HEK293 (cell line): Measurements from ENCODE around the gene PTPRN2.

ENCODE experiments used
- CTCF ChIA-PET: fragments of 350-600 bp; formaldehyde crosslinking; extraction: SDS; loops from one replicate; lab custom pipeline; 2021; ENCODE audit warnings: antibody characterized with exemption; lab: Yijun Ruan, JAX
- POLR2A ChIA-PET: fragments of 300-600 bp; formaldehyde crosslinking; extraction: SDS; loops from one replicate; lab custom pipeline; 2020; ENCODE audit warnings: antibody characterized with exemption, inconsistent platforms; lab: Yijun Ruan, JAX
- H3K27ac ChIP-seq: fragments of 200-500 bp; sonication (Bioruptor generic); 2 replicates; pipeline ENCODE4 v1.5.1; 2014; ENCODE audit warnings: low read depth, low read length, control low read depth, inconsistent platforms; ENCODE audit errors: extremely low read depth
- H3K36me3 ChIP-seq, 2 experiments: fragments of 200-500 bp in 1 of 2; sonication (Bioruptor generic) in 1 of 2; 1 replicate in 1 of 2; 2 replicates in 1 of 2; pipeline ENCODE4 v1.5.1; 2014 to 2017; ENCODE audit warnings: inconsistent platforms in 2 of 2, low read length in 2 of 2; ENCODE audit not compliant: control insufficient read depth in 2 of 2, insufficient read depth in 1 of 2
- H3K4me1 ChIP-seq: fragments of 200-500 bp; sonication (Bioruptor generic); 2 replicates; pipeline ENCODE4 v1.5.1; 2014; ENCODE audit warnings: mild to moderate bottlenecking, low read length, inconsistent platforms; ENCODE audit not compliant: control insufficient read depth, insufficient read depth
- H3K4me3 ChIP-seq: 2 replicates; pipeline ENCODE4 v1.5.1; 2011; ENCODE audit warnings: low read depth, mild to moderate bottlenecking, control low read depth, low read length, moderate library complexity
- H3K9me3 ChIP-seq: fragments of 200-500 bp; sonication (Bioruptor generic); 2 replicates; pipeline ENCODE4 v1.5.1; 2014; ENCODE audit warnings: low read depth, low read length, inconsistent platforms; ENCODE audit not compliant: control insufficient read depth, insufficient read depth
- GLI4 ChIP-seq: fragments of 450-650 bp; formaldehyde crosslinking; IDR thresholded peaks from 2 replicates; pipeline ENCODE4 v1.5.1; 2016; ENCODE audit warnings: missing biosample characterization, missing genetic modification characterization
- HOXC10 ChIP-seq: sonication (generic); formaldehyde crosslinking; IDR thresholded peaks from 2 replicates; pipeline ENCODE4 v1.8.1; 2023; ENCODE audit warnings: mild to moderate bottlenecking, missing genetic modification reagents
- MYNN ChIP-seq: fragments of 450-650 bp; formaldehyde crosslinking; IDR thresholded peaks from 2 replicates; pipeline ENCODE4 v1.5.1; 2016; ENCODE audit warnings: missing biosample characterization, missing genetic modification characterization, borderline replicate concordance
- ZFP37 ChIP-seq: fragments of 450-650 bp; formaldehyde crosslinking; IDR thresholded peaks from 2 replicates; pipeline ENCODE4 v1.5.1; 2016; ENCODE audit warnings: missing biosample characterization, missing genetic modification characterization
- ZNF146 ChIP-seq: fragments of 450-650 bp; formaldehyde crosslinking; IDR thresholded peaks from 2 replicates; pipeline ENCODE4 v1.5.1; 2016; ENCODE audit warnings: missing biosample characterization, missing genetic modification characterization
- ZNF19 ChIP-seq: fragments of 450-650 bp; formaldehyde crosslinking; IDR thresholded peaks from 2 replicates; pipeline ENCODE4; 2016; ENCODE audit warnings: missing biosample characterization, missing genetic modification characterization, low read depth
- ZNF214 ChIP-seq: fragments of 450-650 bp; formaldehyde crosslinking; IDR thresholded peaks from 2 replicates; pipeline ENCODE4 v1.5.1; 2017; ENCODE audit warnings: missing biosample characterization, mild to moderate bottlenecking, missing genetic modification characterization, borderline replicate concordance
- ZNF221 ChIP-seq: fragments of 450-650 bp; formaldehyde crosslinking; IDR thresholded peaks from 2 replicates; pipeline ENCODE4 v1.5.1; 2017; ENCODE audit warnings: missing biosample characterization, missing genetic modification characterization, borderline replicate concordance
- ZNF223 ChIP-seq: fragments of 450-650 bp; formaldehyde crosslinking; IDR thresholded peaks from 2 replicates; pipeline ENCODE4 v1.5.1; 2016; ENCODE audit warnings: missing biosample characterization, missing genetic modification characterization
- ZNF341 ChIP-seq: fragments of 450-650 bp; formaldehyde crosslinking; IDR thresholded peaks from 2 replicates; pipeline ENCODE4; 2016; ENCODE audit warnings: low read depth, missing biosample characterization, missing genetic modification characterization
- ZNF394 ChIP-seq: fragments of 450-650 bp; formaldehyde crosslinking; IDR thresholded peaks from 2 replicates; pipeline ENCODE4 v1.5.1; 2016; ENCODE audit warnings: missing biosample characterization, missing genetic modification characterization, mild to moderate bottlenecking, moderate library complexity, borderline replicate concordance
- ZNF501 ChIP-seq: fragments of 450-650 bp; formaldehyde crosslinking; IDR thresholded peaks from 2 replicates; pipeline ENCODE4 v1.5.1; 2016; ENCODE audit warnings: missing biosample characterization, missing genetic modification characterization
- ZNF529 ChIP-seq: fragments of 450-650 bp; formaldehyde crosslinking; IDR thresholded peaks from 2 replicates; pipeline ENCODE4 v1.5.1; 2017; ENCODE audit warnings: missing genetic modification characterization, missing biosample characterization; ENCODE audit not compliant: insufficient replicate concordance
- ZNF555 ChIP-seq: fragments of 450-650 bp; formaldehyde crosslinking; conservative IDR thresholded peaks from 2 replicates; pipeline ENCODE4 v1.5.1; 2017; ENCODE audit warnings: missing biosample characterization, mild to moderate bottlenecking, missing genetic modification characterization, inconsistent platforms
- ZNF600 ChIP-seq: fragments of 450-650 bp; formaldehyde crosslinking; IDR thresholded peaks from 2 replicates; pipeline ENCODE4 v1.5.1; 2016; ENCODE audit warnings: missing biosample characterization, missing genetic modification characterization
- ZNF621 ChIP-seq: fragments of 450-650 bp; formaldehyde crosslinking; IDR thresholded peaks from 2 replicates; pipeline ENCODE4 v1.5.1; 2017; ENCODE audit warnings: missing biosample characterization, missing genetic modification characterization
- ZNF701 ChIP-seq: fragments of 450-650 bp; formaldehyde crosslinking; IDR thresholded peaks from 2 replicates; pipeline ENCODE4 v1.5.1; 2016; ENCODE audit warnings: missing biosample characterization, missing genetic modification characterization
- ZNF747 ChIP-seq: fragments of 450-650 bp; formaldehyde crosslinking; IDR thresholded peaks from 2 replicates; pipeline ENCODE4 v1.5.1; 2016; ENCODE audit warnings: missing biosample characterization, missing genetic modification characterization
- TF ChIP-seq, protein P1 (sequence below): fragments of 450-650 bp; formaldehyde crosslinking; IDR thresholded peaks from 2 replicates; pipeline ENCODE4 v1.5.1; 2016; ENCODE audit warnings: missing biosample characterization, missing genetic modification characterization
- TF ChIP-seq, protein P2 (sequence below): fragments of 450-650 bp; formaldehyde crosslinking; IDR thresholded peaks from 2 replicates; pipeline ENCODE4 v1.5.1; 2016; ENCODE audit warnings: missing biosample characterization, missing genetic modification characterization
- TF ChIP-seq, protein P3 (sequence below): fragments of 450-650 bp; formaldehyde crosslinking; IDR thresholded peaks from 2 replicates; pipeline ENCODE4 v1.5.1; 2016; ENCODE audit warnings: missing biosample characterization, missing genetic modification characterization
- TF ChIP-seq, protein P4 (sequence below): fragments of 450-650 bp; IDR thresholded peaks from 2 replicates; pipeline ENCODE4 v1.5.1; 2018; ENCODE audit warnings: missing biosample characterization, missing genetic modification characterization

PTPRN2 gene

DNA sequence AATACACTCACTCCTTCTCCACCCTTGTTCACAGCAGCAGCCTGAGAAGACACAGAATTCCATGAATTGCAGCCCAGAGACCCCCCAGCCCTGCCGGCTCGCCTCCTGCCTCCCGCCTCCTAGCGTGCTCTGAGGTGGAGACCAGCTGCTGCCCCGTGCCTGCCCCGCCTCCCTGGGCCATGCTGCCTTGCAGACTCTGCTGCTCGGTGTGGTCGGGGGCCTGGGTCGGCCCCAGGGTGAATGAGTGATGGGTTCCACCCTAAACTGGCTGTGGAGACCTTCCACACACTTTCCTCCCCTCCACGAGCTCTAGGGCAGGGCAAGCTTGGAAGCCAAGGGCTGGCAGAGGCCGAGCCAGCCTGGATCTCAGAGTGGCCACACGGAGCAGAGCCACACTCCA lies 771.5 kb downstream of the PTPRN2 start:
- Histone ChIP-seq H3K9me3 (no peaks in the 10 kb centered on the region), H3K4me1 (no peaks in the 10 kb centered on the region), H3K27ac (no peak overlapping the region), H3K36me3 (no peaks in the 10 kb centered on the region), H3K4me3 (no peak overlapping the region)
- ChIA-PET CTCF (no interaction called here), POLR2A (no interaction called here)
- TF ChIP-seq HOXC10 (CRISPR knock-in tag) (no peak), GLI4 (no peak), ZNF19 (tag by site-specific recombination) (no peak), ZNF341 (no peak), ZNF529 (tag by site-specific recombination) (no peak), ZNF214 (tag by site-specific recombination) (no peak), ZNF221 (no peak), MYNN (tag by site-specific recombination) (no peak), ZNF747 (tag by site-specific recombination) (no peak)
- TF ChIP-seq, protein P1, sequence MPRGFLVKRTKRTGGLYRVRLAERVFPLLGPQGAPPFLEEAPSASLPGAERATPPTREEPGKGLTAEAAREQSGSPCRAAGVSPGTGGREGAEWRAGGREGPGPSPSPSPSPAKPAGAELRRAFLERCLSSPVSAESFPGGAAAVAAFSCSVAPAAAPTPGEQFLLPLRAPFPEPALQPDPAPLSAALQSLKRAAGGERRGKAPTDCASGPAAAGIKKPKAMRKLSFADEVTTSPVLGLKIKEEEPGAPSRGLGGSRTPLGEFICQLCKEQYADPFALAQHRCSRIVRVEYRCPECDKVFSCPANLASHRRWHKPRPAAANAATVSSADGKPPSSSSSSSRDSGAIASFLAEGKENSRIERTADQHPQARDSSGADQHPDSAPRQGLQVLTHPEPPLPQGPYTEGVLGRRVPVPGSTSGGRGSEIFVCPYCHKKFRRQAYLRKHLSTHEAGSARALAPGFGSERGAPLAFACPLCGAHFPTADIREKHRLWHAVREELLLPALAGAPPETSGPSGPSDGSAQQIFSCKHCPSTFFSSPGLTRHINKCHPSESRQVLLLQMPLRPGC, result no peak
- TF ChIP-seq, protein P2, sequence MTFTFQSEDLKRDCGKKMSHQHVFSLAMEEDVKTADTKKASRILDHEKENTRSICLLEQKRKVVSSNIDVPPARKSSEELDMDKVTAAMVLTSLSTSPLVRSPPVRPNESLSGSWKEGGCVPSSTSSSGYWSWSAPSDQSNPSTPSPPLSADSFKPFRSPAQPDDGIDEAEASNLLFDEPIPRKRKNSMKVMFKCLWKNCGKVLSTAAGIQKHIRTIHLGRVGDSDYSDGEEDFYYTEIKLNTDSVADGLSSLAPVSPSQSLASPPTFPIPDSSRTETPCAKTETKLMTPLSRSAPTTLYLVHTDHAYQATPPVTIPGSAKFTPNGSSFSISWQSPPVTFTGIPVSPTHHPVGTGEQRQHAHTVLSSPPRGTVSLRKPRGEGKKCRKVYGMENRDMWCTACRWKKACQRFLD (tag by site-specific recombination), result no peak

DNA sequence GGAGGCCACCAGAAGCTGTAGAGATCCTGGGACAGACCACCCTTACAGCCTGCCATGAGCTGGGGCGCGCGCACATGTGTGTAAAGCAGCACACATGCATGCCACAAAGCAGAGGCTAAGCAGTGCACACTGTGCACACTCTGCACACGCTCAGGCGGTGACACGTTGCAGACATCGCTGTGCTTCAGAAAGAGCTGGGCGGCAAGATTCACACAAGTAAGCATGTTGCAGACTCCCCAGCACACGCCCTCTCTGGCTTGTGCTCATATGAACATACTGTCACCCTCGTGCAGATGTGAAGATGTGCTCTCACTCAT lies 772.0 kb downstream of the PTPRN2 start:
- H3K27ac ChIP-seq, result no peak overlapping the region
- CTCF ChIA-PET, result no interaction called here
- POLR2A ChIA-PET, result no interaction called here
- H3K4me1 ChIP-seq, result no peaks in the 10 kb centered on the region
- TF ChIP-seq, protein P3, sequence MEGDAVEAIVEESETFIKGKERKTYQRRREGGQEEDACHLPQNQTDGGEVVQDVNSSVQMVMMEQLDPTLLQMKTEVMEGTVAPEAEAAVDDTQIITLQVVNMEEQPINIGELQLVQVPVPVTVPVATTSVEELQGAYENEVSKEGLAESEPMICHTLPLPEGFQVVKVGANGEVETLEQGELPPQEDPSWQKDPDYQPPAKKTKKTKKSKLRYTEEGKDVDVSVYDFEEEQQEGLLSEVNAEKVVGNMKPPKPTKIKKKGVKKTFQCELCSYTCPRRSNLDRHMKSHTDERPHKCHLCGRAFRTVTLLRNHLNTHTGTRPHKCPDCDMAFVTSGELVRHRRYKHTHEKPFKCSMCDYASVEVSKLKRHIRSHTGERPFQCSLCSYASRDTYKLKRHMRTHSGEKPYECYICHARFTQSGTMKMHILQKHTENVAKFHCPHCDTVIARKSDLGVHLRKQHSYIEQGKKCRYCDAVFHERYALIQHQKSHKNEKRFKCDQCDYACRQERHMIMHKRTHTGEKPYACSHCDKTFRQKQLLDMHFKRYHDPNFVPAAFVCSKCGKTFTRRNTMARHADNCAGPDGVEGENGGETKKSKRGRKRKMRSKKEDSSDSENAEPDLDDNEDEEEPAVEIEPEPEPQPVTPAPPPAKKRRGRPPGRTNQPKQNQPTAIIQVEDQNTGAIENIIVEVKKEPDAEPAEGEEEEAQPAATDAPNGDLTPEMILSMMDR (tag by site-specific recombination), result no peak
- TF ChIP-seq ZFP37 (tag by site-specific recombination) (no peak), ZNF701 (tag by site-specific recombination) (no peak), ZNF501 (no peak), GLI4 (no peak), ZNF621 (tag by site-specific recombination) (no peak), ZNF600 (tag by site-specific recombination) (no peak), ZNF146 (tag by site-specific recombination) (no peak), ZNF223 (tag by site-specific recombination) (no peak), ZNF555 (tag by site-specific recombination) (no peak), ZNF394 (tag by site-specific recombination) (no peak)
- TF ChIP-seq, protein P4, sequence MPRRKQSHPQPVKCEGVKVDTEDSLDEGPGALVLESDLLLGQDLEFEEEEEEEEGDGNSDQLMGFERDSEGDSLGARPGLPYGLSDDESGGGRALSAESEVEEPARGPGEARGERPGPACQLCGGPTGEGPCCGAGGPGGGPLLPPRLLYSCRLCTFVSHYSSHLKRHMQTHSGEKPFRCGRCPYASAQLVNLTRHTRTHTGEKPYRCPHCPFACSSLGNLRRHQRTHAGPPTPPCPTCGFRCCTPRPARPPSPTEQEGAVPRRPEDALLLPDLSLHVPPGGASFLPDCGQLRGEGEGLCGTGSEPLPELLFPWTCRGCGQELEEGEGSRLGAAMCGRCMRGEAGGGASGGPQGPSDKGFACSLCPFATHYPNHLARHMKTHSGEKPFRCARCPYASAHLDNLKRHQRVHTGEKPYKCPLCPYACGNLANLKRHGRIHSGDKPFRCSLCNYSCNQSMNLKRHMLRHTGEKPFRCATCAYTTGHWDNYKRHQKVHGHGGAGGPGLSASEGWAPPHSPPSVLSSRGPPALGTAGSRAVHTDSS, result no peak
- no peak overlapping the region for H3K4me3 ChIP-seq
- H3K36me3 ChIP-seq, result no peaks in the 10 kb centered on the region
- H3K9me3 ChIP-seq, result no peaks in the 10 kb centered on the region
